Hematopoietic multipotent progenitor cell (in vitro differentiated cells): ENCODE measurements around the gene C5orf47. TPM values are rescaled to one million over a fixed set of nuclear protein-coding genes. Genes with fewer than 3 reads are reported as not detected.
A peak's percentile ranks its signal among the peaks of the same experiment; 100 is the strongest.

ENCODE experiments used
- DNase-seq, 3 donors: peaks; one replicate each; pipeline ENCODE4 v3.0.0-alpha.2; 2011 to 2015; ENCODE audit warnings: low read depth in 2 of 3, low spot score in 2 of 3
- total RNA-seq: library from RNA; depleted of rRNA; stranded (reverse); fragments of >200 nt; gene quantifications from one replicate; pipeline ENCODE4 v1.2.3, GENCODE V29; 2012

Gene C5orf47
- total RNA-seq, 1 donor, result not detected

GRCh38 chr5:174022384-174023095 lies 33.6 kb downstream of the C5orf47 start:
- DNase-seq, result no peak

- no peak for DNase-seq
Measured at GRCh38 chr5:174030286-174030685, 41.3 kb downstream of the C5orf47 start.

GRCh38 chr5:174044466-174045254 lies 55.7 kb downstream of the C5orf47 start:
- DNase-seq, result no peak

- DNase-seq, result peak in 2 of 3 donors; percentile 90 to 95
Measured at GRCh38 chr5:174045470-174046025, 56.6 kb downstream of the C5orf47 start, which contains the start of gene NSG2. TSS of gene NSG2 (plus strand) at chr5:174045706. CDS start at chr5:174046756, 1,050 bp downstream.

GRCh38 chr5:174046558-174046957 lies 57.6 kb downstream of the C5orf47 start:
- no peak for DNase-seq

- DNase-seq, result no peak
Measured at GRCh38 chr5:174047472-174048099, 58.6 kb downstream of the C5orf47 start.

GRCh38 chr5:174052636-174053035 lies 63.7 kb downstream of the C5orf47 start:
- no peak for DNase-seq

- DNase-seq, result no peak
Measured at GRCh38 chr5:174053905-174054304, 64.9 kb downstream of the C5orf47 start.

Other genes with a start within 250 kb of the C5orf47 start
- gene CPEB4, start 100.8 kb upstream of the C5orf47 start, total RNA-seq, result 10.5 TPM
- not detected for gene NSG2, start 56.5 kb downstream of the C5orf47 start, total RNA-seq